Neutrophil (primary cell): ENCODE results near the gene C4B.
"Not testable (repeated sequence)": the region's sequence is repeated elsewhere in the genome, so short reads cannot be mapped to it uniquely, and the experiment has no call there.

Experiments
- H3K27ac ChIP-seq: fragments of 200-600 bp; sonication (generic); 2 replicates; pipeline ENCODE4 v1.5.1; 2016; ENCODE audit warnings: mild to moderate bottlenecking, moderate library complexity
- H3K27me3 ChIP-seq: fragments of 200-600 bp; sonication (generic); 2 replicates; pipeline ENCODE4 v1.6.0; 2016; ENCODE audit warnings: mild to moderate bottlenecking
- H3K36me3 ChIP-seq: fragments of 200-600 bp; sonication (generic); 2 replicates; pipeline ENCODE4 v1.5.1; 2017
- H3K4me1 ChIP-seq, 2 experiments: fragments of 200-600 bp in 1 of 2; sonication (generic) in 1 of 2; 1 replicate in 1 of 2; 2 replicates in 1 of 2; pipeline versions ENCODE4 v1.5.1 to v1.6.1; 2013 to 2016; ENCODE audit warnings: low read depth in 1 of 2, low read length in 1 of 2, mild to moderate bottlenecking in 1 of 2, moderate library complexity in 1 of 2; ENCODE audit not compliant: control insufficient read depth in 1 of 2, insufficient read depth in 1 of 2
- H3K4me3 ChIP-seq, 2 experiments: fragments of 200-600 bp in 1 of 2; sonication (generic) in 1 of 2; 1 replicate in 1 of 2; 2 replicates in 1 of 2; pipeline ENCODE4 v1.5.1; 2013 to 2016; ENCODE audit warnings: low read depth in 1 of 2, low read length in 1 of 2, mild to moderate bottlenecking in 1 of 2, moderate library complexity in 1 of 2
- H3K9me3 ChIP-seq: fragments of 200-600 bp; sonication (generic); 2 replicates; pipeline ENCODE4 v1.5.1; 2016
- TF ChIP-seq, protein P1 (sequence below): fragments of 200-600 bp; sonication (generic); IDR thresholded peaks from 2 replicates; pipeline ENCODE4 v1.5.1; 2016; ENCODE audit warnings: antibody characterized with exemption

Gene C4B

GRCh38 chr6:32060966-32061655 lies 46.5 kb downstream of the C4B start:
- Histone ChIP-seq H3K4me3 (no peak overlapping the region), H3K27ac (no peak overlapping the region), H3K9me3 (no peaks in the 10 kb centered on the region), H3K36me3 (no peaks in the 10 kb centered on the region), H3K27me3 (peaks cover 4% of the 10 kb centered on the region), H3K4me1 (no peaks in the 10 kb centered on the region)
- TF ChIP-seq, protein P1, sequence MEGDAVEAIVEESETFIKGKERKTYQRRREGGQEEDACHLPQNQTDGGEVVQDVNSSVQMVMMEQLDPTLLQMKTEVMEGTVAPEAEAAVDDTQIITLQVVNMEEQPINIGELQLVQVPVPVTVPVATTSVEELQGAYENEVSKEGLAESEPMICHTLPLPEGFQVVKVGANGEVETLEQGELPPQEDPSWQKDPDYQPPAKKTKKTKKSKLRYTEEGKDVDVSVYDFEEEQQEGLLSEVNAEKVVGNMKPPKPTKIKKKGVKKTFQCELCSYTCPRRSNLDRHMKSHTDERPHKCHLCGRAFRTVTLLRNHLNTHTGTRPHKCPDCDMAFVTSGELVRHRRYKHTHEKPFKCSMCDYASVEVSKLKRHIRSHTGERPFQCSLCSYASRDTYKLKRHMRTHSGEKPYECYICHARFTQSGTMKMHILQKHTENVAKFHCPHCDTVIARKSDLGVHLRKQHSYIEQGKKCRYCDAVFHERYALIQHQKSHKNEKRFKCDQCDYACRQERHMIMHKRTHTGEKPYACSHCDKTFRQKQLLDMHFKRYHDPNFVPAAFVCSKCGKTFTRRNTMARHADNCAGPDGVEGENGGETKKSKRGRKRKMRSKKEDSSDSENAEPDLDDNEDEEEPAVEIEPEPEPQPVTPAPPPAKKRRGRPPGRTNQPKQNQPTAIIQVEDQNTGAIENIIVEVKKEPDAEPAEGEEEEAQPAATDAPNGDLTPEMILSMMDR: no peak

DNA sequence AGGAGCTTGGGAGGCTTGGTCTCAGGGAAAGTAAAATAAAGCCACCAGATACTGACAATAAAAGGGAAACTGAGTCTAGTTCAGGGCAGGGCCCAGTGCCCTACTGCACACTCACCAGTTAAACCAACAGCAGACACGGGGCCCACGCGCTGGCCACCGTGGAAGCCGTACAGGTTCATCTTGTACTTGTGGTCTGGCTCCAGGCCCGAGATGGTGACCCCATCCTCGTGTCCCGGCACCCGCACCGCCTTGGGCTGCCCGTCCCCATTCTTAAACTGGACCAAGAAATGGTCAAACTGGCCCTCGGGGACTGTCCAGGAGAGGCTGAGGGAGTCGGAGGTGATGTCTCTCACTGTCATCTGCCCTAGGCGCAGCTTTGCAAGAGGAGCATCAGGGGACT lies 50.1 kb downstream of the C4B start:
- Histone ChIP-seq H3K4me1 (no peaks in the 10 kb centered on the region), H3K27ac (no peak overlapping the region), H3K36me3 (no peaks in the 10 kb centered on the region), H3K9me3 (no peaks in the 10 kb centered on the region), H3K27me3 (peaks cover under 1% of the 10 kb centered on the region), H3K4me3 (no peak overlapping the region)
- TF ChIP-seq, protein P1: no peak

DNA sequence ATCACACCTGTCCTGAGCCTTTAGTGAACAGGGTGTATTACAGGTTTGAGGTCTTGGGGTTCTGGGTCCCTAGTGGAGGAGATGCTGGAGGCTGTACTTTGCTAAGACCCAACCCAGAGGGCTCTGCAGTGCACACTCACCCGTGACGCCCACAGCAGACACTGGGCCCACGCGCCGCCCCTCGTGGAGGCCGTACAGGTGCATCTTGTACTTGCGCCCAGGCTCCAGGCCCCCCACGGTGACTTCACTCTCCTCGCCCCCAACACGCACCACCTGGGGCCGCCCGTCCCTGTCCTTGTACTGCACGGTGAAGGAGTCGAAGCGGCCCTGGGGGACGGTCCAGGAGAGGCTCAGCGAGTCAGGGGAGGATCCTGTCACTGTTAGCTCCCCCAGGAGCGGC lies 52.9 kb downstream of the C4B start:
- not testable (repeated sequence) for H3K27me3 ChIP-seq, H3K9me3 ChIP-seq, H3K4me3 ChIP-seq, H3K4me1 ChIP-seq, H3K36me3 ChIP-seq, H3K27ac ChIP-seq

- not testable (repeated sequence) for H3K27ac ChIP-seq, H3K4me1 ChIP-seq, H3K4me3 ChIP-seq, H3K9me3 ChIP-seq, H3K27me3 ChIP-seq, H3K36me3 ChIP-seq
Measured at GRCh38 chr6:32068315-32068714, 53.7 kb downstream of the C4B start.

DNA sequence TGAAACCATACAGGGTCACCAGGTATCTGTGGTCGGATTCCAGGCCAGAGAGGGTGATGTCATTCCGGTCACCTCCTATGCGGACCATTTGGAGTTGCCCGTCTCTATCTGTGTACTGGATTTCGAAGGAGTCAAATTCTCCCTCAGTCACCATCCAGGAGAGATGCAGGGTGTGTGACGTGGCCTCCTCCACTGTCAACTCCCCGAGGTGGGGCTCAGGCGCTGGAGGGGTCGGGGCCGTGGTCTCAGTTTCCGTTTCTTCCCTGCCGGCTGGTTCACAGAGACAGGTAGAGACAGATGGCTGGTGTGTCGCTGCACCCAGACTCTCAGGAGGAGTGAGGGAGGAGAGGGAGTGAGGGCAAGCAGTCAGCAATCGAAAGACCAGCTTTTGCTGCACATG lies 54.3 kb downstream of the C4B start:
- Histone ChIP-seq H3K27me3 (no peaks in the 10 kb centered on the region), H3K9me3 (no peaks in the 10 kb centered on the region)

DNA sequence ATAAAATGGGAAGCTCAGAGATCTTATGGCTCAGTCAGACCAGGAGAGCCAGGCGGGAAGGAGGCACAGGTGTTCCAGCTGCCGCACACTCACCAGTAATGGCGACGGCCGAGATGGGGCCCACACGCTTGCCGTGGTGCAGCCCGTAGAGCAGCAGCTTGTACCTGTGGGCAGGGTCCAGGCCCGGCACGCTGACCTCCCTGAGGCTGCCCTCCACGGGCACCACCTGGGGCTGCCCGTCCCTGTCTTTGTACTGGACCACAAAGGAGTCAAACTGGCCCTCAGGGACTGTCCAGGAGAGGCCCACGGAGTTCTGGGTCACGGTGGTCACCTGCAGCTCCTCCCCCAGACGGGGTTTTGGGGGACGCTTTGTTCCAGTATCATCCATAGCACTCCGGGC lies 54.9 kb downstream of the C4B start:
- Histone ChIP-seq H3K27me3 (no peaks in the 10 kb centered on the region), H3K36me3 (no peaks in the 10 kb centered on the region), H3K4me1 (no peaks in the 10 kb centered on the region), H3K4me3 (no peak overlapping the region), H3K9me3 (no peaks in the 10 kb centered on the region), H3K27ac (no peak overlapping the region)
- TF ChIP-seq, protein P1: no peak

More for the DNA sequence above, 54.3 kb downstream of the C4B start:
- Histone ChIP-seq H3K4me1 (no peaks in the 10 kb centered on the region), H3K4me3 (no peak overlapping the region), H3K36me3 (no peaks in the 10 kb centered on the region), H3K27ac (no peak overlapping the region)
- TF ChIP-seq, protein P1: no peak
